HK-2 (cell line): ENCODE measurements around the gene SLC25A44.

Source experiments
- DNase-seq: peaks from one replicate; pipeline ENCODE4 v3.0.0-alpha.2; 2018; ENCODE audit not compliant: unreplicated experiment

Gene SLC25A44

DNA sequence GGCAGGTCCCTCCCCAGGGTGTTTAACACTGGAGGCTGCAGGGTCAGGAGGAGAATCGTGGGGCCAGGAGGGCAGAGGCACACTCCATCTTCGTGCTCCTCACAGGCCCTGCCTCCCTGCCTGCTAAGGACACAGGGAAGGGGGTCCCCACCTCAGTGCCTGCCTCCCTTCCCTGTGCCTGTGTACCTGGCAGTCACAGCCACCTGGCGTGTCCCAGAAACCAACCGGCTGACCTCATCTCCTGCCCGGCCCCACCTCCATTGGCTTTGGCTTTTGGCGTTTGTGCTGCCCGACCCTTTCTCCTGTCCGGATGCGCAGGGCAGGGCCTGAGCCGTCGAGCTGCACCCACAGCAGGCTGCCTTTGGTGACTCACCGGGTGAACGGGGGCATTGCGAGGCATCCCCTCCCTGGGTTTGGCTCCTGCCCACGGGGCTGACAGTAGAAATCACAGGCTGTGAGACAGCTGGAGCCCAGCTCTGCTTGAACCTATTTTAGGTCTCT is 47.5 kb downstream of the SLC25A44 start:
- peak; percentile 64 for DNase-seq

GRCh38 chr1:156241926-156242325 is 48.0 kb downstream of the SLC25A44 start, which contains the start of gene BGLAP:
TSS of gene BGLAP (plus strand) at chr1:156242184. CDS start at chr1:156242232, 48 bp downstream.
- DNase-seq, result no peak

GRCh38 chr1:156242738-156243137 is 48.8 kb downstream of the SLC25A44 start:
- no peak for DNase-seq

- no peak for DNase-seq
Observed at GRCh38 chr1:156244126-156244525, 50.2 kb downstream of the SLC25A44 start.

DNA sequence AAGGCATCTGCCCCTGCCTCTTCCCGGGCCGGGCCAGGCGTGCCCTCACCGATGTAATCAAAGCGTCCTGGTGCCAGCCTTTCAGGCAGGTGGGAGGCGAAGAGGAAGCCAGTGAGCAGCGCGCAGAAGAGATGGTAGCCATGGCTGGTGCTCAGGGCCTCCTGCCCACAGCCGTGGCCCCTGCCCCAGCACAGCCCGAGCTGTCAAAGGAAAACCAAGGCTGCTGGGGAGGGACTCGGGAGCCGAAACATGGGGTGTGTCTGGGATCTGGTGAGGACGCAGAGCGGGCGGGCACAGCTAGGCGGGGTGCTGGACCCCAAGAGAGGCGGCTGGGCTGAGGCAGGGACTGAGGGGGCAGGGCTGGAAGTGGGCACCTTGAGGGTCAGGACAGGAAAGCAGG is 50.8 kb downstream of the SLC25A44 start:
- no peak for DNase-seq

GRCh38 chr1:156245451-156246232 is 51.7 kb downstream of the SLC25A44 start:
- DNase-seq, result no peak

DNA sequence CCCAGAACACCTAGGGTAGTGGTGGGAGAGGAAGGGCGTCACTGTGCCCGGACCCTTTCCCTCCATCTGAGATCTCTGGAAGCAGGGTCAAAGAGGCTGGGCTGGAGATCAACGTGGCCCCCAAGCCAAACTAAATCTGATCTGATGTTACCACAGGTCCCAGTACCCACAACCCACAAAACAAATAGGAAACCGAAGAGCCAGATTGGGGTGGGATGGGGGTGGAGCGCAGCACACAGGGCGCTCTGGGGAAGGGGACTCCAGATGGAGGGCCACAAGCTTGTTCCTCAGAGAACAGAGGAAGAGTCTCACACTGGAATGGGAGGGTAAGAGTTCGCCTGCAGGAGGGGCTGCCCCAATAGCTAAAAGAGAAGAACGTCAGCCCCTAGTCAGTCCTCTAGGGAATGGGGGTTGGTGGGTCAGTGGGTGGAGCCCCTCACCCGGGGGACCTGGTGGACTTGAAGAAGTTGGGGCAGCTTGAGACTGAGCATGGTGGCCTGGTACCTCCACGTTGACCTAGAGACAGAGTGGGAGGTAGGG is 52.4 kb downstream of the SLC25A44 start:
- no peak for DNase-seq

DNA sequence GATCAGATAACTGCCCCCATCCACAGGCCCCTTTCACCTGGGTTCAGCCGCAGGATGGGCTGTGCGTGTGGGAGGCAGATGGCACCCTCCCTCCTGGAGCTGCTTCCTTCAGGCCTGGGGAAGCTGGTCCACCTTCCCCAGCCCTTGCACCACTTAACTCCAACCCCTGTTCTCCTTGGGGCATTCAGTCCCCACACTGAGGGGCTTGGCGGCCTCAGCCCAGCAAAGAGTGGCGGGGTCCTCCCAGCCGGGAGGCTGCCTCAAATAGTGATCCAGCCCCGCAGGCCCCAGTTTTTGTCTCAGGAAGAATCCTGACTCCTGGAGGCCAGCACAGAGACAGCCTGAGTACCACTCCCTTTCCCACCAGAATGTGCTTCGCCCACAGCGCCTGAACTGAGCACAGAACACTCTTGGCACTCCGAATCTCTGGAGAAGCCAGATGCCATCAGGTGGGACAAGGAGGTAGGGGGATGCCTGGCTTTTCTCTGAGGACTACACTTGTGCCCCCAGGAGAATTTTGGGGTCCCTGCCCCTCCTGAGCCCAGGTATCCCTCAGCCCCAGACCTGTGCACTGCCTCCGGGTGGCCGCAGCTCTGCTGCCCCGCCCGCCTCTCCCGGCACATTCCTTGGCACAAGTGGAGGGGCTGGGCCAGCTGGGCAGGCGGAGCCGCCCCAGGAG is 53.0 kb downstream of the SLC25A44 start:
- no peak for DNase-seq

DNA sequence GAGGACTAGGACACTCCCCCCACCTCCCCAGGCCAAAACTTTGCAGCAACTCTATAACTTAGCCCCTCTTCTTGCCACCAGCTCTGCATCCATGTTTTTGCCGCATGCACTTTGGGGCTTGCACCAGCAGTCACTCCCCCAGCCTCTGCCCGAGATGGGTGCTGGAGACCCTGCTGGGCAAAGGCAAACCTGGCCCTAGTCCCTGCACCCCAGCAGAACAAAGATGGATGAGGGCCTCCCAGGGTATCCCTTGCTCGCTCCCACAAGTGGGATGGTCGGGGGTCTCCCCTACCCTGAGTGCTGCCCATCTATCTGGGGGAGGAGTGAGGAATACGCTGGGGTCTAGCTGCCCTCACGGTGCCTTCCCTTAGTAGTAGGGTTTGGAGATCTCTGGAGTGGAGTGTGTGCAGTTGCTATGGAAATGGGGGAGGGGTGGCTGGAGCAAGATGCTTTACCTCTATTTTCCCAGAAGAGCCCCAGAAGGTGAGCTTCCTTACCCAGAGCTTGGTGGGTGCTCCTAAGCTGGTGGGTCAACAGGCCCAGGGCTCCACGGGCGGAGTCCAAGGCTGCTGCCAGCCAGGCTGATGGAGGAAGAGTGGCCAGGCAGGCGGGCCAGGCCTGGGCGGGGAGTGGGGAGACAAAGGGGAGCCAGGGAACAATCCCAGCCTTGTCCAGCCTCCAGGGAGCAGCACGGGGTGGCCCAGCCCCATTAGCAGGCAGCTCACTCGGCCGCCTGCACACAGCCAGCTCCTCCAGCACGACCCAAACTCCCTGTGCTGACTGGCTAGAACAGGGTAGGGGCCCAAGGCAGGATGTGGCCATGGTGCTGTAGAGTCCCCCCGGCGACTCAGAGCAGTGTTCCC is 53.8 kb downstream of the SLC25A44 start, which contains the start of gene PAQR6:
Gene PAQR6, minus strand, starts transcription at position 597 of the 863 bp plus-strand sequence. CDS start 1,325 bp downstream, outside the sequence.
- DNase-seq, result no peak

GRCh38 chr1:156248323-156248683 is 54.4 kb downstream of the SLC25A44 start:
- no peak for DNase-seq

DNA sequence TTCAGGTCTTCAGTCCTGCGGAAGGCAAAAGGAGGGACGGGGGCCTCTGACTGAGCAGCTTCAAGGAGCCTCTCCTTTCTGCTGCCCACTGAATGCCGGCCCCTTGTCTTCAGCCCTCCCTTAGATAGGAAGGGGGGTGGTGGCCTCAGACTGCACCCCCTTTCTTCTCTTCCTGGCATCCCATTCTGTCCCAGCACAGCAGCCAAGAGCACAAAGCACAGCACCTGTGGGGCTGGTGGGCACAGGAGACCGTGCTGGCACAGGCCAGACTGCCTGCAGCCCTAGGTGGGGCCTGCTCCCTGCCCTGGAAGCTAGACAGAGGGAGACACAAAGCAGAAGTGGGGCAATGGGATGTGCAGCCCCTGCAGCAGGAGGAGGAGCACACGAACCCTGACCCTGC is 55.7 kb downstream of the SLC25A44 start:
- no peak for DNase-seq

DNA sequence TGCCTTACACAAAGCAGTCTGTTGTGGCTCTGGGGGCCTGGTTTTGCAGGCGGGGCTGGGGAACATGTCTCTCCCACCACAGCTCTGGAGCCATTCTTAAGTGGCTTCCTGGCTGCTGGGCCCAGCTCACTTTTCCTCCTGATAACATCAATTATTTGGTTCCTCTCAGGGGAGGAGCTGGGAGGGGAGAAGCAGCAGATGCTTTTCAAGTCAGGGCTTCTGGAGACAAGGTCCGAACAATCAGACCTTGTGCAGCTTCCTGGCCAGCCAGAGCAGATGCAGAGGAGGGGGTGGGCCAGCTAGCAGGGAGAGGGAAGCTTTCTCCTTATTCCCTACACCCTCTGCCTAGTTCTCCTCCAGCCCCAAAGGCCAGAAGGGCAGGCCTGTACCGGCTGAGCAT is 57.6 kb downstream of the SLC25A44 start:
- no peak for DNase-seq

GRCh38 chr1:156253634-156254033 is 59.7 kb downstream of the SLC25A44 start:
- no peak for DNase-seq

GRCh38 chr1:156257711-156258110 is 63.8 kb downstream of the SLC25A44 start:
- no peak for DNase-seq

DNA sequence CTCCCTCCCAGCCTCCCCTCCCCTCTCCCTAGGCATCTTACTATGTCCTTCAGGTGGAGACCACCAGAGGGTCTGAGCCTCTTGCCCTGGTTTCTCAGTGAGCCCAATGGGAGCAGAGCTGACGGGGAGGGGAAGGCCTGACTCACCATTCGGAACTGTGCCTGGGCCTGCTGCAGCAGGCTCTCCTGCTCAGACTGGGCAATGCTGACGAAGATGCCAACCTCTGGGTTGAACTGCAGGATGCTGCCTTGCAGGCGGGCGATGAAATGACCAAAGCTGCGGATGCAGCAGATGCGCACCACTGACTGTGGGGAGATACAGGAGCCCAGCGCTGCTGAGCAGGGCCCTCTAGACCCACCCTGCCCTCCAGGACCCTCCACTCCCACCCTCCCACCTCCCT is 65.0 kb downstream of the SLC25A44 start:
- DNase-seq, result no peak

GRCh38 chr1:156259805-156260204 is 65.9 kb downstream of the SLC25A44 start:
- DNase-seq, result no peak

- no peak for DNase-seq
Observed at GRCh38 chr1:156260896-156261295, 67.0 kb downstream of the SLC25A44 start.
